ENCODE results near the gene PRMT7.

- no peak for TF ChIP-seq CTCF (IDR thresholded peaks at IDR 0.05)
- TF ChIP-seq POLR2AphosphoS5 (IDR thresholded peaks at IDR 0.05; ENCODE audit: low read depth, low read length), result no peak
- TF ChIP-seq, protein P1, sequence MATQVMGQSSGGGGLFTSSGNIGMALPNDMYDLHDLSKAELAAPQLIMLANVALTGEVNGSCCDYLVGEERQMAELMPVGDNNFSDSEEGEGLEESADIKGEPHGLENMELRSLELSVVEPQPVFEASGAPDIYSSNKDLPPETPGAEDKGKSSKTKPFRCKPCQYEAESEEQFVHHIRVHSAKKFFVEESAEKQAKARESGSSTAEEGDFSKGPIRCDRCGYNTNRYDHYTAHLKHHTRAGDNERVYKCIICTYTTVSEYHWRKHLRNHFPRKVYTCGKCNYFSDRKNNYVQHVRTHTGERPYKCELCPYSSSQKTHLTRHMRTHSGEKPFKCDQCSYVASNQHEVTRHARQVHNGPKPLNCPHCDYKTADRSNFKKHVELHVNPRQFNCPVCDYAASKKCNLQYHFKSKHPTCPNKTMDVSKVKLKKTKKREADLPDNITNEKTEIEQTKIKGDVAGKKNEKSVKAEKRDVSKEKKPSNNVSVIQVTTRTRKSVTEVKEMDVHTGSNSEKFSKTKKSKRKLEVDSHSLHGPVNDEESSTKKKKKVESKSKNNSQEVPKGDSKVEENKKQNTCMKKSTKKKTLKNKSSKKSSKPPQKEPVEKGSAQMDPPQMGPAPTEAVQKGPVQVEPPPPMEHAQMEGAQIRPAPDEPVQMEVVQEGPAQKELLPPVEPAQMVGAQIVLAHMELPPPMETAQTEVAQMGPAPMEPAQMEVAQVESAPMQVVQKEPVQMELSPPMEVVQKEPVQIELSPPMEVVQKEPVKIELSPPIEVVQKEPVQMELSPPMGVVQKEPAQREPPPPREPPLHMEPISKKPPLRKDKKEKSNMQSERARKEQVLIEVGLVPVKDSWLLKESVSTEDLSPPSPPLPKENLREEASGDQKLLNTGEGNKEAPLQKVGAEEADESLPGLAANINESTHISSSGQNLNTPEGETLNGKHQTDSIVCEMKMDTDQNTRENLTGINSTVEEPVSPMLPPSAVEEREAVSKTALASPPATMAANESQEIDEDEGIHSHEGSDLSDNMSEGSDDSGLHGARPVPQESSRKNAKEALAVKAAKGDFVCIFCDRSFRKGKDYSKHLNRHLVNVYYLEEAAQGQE (IDR thresholded peaks at IDR 0.05; ENCODE audit: insufficient read depth in 1 of 2, low read depth in 2 of 2, low read length in 1 of 2), result no peak
- TF ChIP-seq SIN3A (IDR thresholded peaks at IDR 0.05; ENCODE audit: borderline replicate concordance, insufficient read depth, low read depth, low read length), result no peak
- TF ChIP-seq TCF7L2 (IDR thresholded peaks at IDR 0.05; ENCODE audit: low read depth, low read length), result no peak
Measured at GRCh38 chr16:68275611-68276191, 35.1 kb upstream of the PRMT7 start.

Data from Panc1 (cell line).